GM18505 (cell line): Measurements from ENCODE around the gene SLC13A3.

Source experiments
- ATAC-seq: cut with Tn5 transposase; IDR thresholded peaks from one replicate; pipeline ENCODE4 v1.9.1; 2021; ENCODE audit not compliant: unreplicated experiment
- POLR2A ChIP-seq: IDR thresholded peaks from 4 replicates; pipeline ENCODE4 v1.6.1; 2011; ENCODE audit warnings: borderline replicate concordance; ENCODE audit not compliant: insufficient read depth, insufficient read length; ENCODE audit errors: extremely low read depth

The SLC13A3 gene, protein sequence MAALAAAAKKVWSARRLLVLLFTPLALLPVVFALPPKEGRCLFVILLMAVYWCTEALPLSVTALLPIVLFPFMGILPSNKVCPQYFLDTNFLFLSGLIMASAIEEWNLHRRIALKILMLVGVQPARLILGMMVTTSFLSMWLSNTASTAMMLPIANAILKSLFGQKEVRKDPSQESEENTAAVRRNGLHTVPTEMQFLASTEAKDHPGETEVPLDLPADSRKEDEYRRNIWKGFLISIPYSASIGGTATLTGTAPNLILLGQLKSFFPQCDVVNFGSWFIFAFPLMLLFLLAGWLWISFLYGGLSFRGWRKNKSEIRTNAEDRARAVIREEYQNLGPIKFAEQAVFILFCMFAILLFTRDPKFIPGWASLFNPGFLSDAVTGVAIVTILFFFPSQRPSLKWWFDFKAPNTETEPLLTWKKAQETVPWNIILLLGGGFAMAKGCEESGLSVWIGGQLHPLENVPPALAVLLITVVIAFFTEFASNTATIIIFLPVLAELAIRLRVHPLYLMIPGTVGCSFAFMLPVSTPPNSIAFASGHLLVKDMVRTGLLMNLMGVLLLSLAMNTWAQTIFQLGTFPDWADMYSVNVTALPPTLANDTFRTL

DNA sequence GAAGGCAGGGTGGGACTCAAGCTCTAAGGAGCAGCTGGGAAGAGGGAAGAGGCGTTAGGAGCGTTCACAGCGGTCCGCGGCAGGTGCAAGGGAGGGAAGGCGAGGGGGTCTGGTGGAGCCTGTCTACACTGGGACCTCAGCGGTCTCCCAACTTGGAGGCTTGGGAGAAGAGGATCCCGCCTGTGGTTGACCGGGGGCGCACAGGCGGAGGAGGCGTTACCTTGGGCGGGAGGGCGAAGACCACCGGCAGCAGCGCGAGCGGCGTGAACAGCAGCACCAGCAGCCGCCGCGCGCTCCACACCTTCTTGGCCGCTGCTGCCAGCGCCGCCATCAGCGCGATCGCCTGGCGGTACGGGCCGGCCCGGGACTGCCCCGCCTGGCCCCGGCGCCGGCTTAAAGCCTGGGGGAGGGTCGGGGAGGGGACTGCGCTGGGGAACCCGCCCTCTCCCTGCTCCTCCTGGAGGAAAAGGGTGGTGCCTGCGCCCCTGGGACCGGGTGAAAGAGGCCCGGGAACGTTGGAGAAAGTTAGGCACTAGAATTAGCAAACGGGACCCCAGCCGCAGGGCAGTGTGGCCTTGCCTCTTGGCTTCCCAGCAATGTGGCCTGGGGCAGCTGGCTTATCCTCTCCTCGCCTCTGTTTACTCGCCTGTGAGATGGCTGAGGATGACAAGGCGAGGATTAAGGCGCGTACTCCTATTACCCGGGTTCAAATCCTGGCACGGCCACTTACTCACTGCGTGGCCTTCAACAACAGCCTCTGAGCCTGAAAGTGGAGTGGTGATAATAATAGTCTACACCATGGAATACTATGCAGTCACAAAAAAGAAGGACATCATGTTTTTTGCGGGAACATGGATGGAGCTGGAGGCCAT is at the start of gene SLC13A3:
TSS of gene SLC13A3 (minus strand) at position 369 of the 872 bp plus-strand sequence. CDS start at position 331, 38 bp downstream.
- ATAC-seq, result no peak
- TF ChIP-seq POLR2A, result no peak

DNA sequence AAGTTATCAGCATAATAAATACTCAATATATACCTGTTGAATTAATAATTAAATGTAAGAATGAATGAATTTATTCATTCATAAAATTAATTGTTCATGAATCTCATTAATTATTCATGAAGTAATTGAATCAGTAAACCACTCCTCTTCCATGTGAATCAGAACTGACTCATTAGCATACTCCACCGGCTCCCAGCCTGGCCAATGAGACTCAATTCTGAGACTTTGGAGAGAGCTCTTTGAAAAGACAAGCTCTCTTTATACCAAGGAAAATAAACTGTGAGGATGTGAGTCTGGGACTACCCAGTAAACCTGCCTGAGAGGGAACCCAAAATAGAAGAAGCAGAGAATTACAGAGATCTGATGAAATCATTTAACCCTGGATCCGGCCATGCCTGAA is 49.8 kb upstream of the SLC13A3 start:
- TF ChIP-seq POLR2A, result no peak
- ATAC-seq, result no peak

DNA sequence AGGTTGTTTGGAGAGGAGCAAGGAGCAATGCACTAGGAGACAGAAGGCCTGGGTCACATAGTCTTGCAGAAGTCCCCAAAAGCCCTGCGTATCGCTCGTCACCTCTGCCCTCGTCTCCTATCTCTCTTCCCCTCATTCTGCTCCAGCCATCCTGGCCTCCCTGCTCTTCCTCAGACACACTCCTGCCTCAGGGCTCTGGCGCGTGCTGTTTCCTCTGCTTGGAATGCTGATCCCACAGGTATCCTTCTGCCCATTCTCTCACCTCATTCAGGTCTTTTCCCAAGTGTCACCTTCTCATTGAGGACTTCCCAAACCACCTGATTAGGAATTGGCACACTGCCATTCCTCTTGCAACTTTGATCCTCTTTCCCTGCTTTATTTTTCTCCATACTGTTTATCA is 49.2 kb upstream of the SLC13A3 start:
- TF ChIP-seq POLR2A, result no peak
- ATAC-seq, result no peak

DNA sequence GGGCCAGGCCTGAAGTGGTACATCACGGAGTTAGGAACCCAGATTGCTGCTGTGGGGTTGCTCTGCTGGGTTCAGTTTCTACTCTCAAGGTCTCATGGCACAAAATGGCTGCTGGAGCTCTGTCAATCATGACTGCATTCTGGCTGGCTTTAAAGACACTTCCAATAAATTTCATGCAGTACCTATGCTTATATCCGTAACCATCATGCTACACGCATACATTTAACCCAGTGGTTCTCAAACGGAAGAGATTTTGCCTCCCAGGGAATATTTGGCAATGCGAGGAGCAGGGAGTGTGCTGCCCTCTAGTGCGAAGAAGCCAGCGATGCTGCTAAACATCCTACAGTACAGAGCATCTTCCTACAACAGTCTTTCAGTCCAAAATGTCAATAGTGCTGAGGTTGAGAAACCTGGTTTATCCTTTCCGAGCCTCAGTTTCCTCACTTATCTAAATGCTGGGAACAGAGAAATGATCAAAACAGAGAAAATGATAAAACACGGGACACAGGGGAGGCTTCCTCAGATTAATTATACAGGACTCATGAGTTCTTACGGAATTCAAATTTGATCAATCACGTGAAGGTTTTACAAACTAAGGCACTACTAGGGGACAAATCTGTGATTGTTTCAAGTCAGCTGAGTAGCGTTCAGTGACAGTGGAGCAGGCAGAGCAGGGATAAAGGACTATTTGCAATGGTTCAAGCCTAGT is 48.5 kb upstream of the SLC13A3 start:
- TF ChIP-seq POLR2A, result no peak
- ATAC-seq, result no peak

DNA sequence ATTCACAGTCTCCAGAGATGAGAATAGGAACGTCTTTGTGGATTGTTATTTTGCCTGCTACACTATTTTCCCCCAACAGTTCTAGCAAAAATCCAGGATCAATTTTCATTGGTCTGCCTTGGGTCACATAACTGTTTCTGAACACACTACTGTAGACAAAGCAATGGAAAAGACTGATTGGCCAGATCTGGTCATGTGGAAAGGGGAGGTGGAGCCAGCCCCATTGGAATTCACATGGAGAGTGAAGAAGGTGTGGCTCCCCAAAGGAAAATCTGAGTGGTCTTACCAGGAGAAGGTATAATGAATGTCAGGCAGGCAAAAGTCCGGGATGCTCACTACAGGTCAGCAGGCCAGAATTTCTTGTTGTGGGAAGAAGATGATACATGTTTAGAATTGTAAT is 47.5 kb upstream of the SLC13A3 start:
- TF ChIP-seq POLR2A, result no peak
- ATAC-seq, result no peak

DNA sequence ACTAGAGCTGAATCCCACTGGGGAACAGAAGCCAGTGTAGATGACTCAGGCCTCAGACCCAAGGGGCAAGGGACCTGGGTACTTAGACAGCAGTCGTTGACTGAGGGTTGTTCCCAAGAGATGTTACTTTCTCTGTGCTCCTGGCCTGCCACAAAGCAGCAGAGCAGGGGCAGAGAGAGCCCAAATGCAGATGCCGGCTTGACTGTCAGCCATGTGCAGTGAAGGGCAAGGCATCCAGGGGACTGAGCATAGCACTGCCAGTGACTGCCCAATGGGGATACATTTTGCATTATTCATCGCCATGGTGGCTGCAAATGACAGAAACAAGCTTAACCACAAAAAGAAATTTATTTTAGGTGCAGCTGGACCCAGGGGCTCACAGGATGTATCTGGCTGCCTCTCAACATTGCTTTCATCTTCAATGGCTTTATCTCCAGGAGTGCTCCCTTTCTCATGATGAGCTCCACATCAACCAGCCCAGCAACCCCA is 45.6 kb upstream of the SLC13A3 start:
- TF ChIP-seq POLR2A, result no peak
- ATAC-seq, result no peak

DNA sequence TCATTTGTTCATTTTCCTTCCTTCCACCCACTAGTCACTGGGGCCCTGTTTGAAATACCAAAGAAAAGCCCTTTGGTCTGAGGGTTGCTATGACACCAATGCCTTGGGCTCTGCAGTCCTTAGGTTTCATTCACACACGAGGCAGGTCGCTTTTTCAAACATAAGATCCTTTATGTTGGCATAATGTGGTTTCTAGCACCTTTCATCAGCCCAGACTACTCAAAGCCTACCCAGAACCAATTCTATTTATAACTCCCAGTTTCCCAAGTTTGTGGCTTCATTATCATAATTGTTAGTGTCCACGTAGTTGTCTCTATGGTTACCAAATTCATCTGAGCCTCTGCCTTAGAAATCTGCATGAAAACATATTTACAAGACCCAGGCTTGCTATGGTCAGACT is 44.6 kb upstream of the SLC13A3 start:
- TF ChIP-seq POLR2A, result no peak
- ATAC-seq, result no peak

DNA sequence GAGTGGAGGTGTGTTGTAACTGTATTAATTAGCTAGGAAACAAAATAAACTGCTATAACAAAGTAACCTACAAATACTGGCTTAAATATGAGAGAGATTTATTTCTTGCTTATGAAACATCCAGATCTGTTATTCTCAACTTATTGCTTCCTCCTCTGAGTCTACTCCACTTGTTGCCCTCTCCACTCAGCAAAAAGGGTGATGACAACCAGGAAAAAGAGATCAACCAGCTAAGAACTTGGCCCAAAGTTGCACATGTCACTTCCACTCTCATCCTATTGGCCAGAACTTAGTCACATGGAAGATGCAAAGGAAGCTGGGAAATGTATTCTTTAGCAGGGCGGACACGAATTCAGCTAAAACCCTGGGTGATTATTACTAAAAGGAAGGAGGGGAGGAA is 43.2 kb upstream of the SLC13A3 start:
- TF ChIP-seq POLR2A, result no peak
- no peak for ATAC-seq

DNA sequence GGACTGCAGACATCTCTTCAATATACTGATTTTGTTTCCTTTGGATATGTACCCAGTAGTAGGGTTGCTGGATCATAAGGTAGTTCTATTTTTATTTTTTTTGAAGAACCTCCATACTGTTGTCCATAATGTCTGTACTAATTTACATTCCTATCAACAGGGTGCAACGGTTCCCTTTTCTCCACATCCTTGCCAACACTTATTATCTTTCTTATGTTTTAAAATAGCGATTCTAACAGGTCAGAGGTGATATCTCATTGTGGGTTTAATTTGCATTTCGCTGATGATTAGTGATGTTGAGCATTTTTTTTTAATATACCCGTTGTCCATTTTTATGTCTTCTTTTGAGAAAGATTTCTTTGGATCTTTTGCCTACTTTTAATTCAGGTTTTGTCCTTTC is 39.9 kb upstream of the SLC13A3 start:
- no peak for ATAC-seq

DNA sequence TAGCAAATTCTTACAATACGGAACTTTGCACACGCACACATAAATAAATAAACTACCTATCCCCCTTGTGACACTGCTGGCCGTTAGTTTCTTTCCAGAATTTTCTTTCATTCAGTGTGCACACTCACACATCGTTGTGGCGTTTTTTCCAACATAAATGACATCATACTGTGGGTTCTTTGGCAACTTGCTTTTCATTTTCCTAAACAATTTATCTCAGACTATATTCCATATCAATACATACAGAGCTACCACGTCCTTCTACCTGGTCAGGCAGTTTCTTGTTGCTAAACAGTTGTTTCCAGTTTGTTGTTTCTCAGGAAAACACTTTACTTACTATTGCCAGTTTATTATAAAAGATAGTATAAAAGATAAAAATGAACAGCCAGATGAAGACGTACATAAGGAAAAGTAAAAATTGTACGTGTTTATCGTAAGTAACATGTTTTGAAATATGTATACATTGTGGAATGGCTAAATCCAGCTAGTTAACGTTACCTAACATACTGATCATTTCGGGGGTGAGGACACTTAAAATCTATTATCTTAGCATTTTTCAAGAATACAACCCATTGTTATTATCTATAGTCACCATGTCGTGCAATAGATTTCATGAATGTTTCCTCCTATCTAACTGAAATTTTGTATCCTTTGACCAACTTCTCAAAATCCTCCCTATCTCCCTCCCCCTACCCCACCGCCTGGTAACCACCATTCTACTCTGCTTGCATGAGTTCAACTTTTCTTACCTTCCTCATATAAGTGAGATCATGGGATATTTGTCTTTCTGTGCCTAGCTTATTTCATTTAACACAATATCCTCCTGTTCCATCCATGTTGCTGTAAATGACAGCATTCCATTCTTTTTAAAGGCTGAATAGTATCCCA is 39.2 kb upstream of the SLC13A3 start:
- TF ChIP-seq POLR2A, result no peak
- ATAC-seq, result no peak

More for the DNA sequence above, 39.9 kb upstream of the SLC13A3 start:
- TF ChIP-seq POLR2A, result no peak

DNA sequence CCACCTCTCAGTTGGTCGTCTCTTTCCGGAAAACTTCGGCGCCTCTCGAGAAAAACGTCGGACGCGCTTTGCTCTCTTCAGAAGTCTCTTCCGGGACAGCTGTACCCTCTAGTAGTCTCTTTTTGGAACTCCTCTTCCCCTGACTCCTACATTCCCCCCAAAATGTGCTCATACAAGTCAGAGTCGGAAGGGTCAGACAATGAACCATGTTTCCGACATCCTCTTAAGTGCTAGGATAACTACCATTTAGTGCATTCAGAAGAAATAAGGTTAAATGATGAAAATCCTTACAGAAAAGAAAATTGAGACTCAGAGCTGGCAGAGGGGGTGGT is 38.5 kb upstream of the SLC13A3 start:
- TF ChIP-seq POLR2A, result no peak
- no peak for ATAC-seq

DNA sequence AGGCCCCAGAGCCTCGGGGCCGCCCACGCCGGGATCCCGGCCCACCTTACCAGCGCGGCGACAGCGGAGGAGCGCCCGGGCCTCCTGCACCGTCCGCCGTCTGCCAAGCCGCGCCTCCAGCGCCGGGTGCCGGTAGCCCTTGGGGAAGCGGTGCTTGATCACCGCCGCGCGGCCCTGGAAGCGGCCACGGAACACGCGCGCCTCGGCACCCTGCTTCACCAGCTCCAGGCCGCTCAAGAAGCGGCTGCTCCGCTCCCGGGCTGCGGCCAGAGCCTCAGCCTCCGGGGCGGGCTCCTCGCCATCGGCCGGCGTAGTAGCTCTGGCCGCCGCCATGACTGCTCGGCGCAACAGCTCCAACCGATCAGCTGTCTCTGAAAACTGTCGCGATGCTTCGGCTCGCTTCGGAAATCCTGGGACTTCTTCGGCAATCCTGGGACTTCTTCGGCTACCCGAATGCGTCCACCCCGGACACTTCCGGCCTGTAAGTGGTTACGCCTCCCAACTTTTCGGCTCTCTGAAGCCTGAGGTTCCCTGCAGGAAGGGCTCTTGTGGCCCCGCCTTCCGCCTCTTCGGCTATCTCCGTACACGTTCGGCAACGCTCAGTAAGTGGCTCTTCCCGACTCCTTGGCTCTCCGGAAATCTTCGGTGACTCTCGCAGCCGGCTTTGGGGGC is 38.0 kb upstream of the SLC13A3 start, which contains the start of gene TP53RK:
TSS of gene TP53RK (minus strand) at position 363 of the 672 bp plus-strand sequence. CDS start at position 333, 30 bp downstream.
- ATAC-seq, result peak; percentile 86
- TF ChIP-seq POLR2A, result peak; percentile 82
